GM12801 (cell line): ENCODE measurements around the gene TELO2.

Source experiments
- CTCF ChIP-seq: IDR thresholded peaks from one replicate; pipeline ENCODE4 v1.5.1; 2011; ENCODE audit warnings: control low read depth; ENCODE audit not compliant: insufficient read length; ENCODE audit errors: extremely low read depth

The TELO2 gene

GRCh38 chr16:1531638-1531910, 38.4 kb downstream of the TELO2 start:
- no peak for TF ChIP-seq CTCF

- no peak for TF ChIP-seq CTCF
These were observed 39.1 kb downstream of the TELO2 start for GRCh38 chr16:1532081-1532760.

GRCh38 chr16:1532771-1533170, 39.6 kb downstream of the TELO2 start:
- TF ChIP-seq CTCF, result no peak

- no peak for TF ChIP-seq CTCF
These were observed 40.3 kb downstream of the TELO2 start, which contains the start of gene TMEM204 for GRCh38 chr16:1533443-1533951. TMEM204 (plus strand) TSS chr16:1533666; CDS start chr16:1534276, 610 bp downstream.

- TF ChIP-seq CTCF, result no peak
These were observed 41.2 kb downstream of the TELO2 start for GRCh38 chr16:1534021-1535020.

- no peak for TF ChIP-seq CTCF
These were observed 42.5 kb downstream of the TELO2 start for GRCh38 chr16:1535391-1536291.
